Epithelial cell of esophagus (primary cell): ENCODE results near the gene SETD5.

Source experiments
- DNase-seq: peaks from one replicate; pipeline ENCODE4 v3.0.0; 2010; ENCODE audit warnings: low read depth
- H3K4me3 ChIP-seq: 2 replicates; pipeline ENCODE4 v1.5.1; 2011; ENCODE audit warnings: mild to moderate bottlenecking, low read length, control low read depth
- CTCF ChIP-seq: IDR thresholded peaks from 2 replicates; pipeline ENCODE4 v1.5.1; 2011; ENCODE audit warnings: low read depth, mild to moderate bottlenecking, low read length, control low read depth, inconsistent platforms; ENCODE audit not compliant: insufficient read depth; ENCODE audit errors: missing control alignments

SETD5 gene

DNA sequence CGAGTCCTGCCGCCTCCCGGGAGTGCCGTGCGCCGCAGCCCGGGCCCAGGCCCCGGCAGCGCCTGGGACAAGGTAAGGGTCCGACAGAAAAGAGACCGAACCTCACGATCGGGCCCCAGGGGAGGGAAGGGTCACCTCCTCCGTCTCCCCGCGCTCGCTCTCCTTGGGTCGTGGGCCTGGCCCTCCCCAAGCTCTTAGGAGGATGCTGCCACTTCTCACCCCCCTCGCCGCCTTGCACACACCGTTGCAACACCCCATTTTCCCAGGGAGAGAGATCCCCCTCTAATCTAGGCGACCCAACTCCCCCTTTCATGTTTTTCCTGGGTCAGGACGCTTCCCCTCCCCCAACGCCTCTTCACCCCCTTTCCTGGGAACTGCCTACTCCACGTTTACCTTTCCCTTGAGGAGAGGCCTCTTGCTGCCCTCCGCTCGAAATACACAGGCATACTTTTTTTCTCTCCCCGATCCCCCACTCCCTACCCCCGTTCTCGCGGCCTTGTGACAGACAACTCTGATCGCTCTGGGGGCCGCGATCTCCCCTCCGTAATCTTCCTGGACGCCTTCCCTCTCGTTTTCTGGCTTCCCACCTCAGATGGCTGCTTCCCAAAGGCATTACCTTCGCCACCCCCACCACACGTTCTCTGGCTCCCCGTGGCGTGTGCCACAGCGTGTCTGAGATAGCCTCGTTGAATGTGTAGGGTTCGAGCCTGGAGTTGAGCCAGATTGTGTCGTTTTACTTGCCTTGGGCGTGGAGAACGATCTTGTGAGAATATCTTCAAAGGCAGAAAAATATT is 688 bp downstream of the SETD5 start:
- DNase-seq, result peak; percentile 35

GRCh38 chr3:9398700-9399336 is 1.4 kb downstream of the SETD5 start:
- no peak for TF ChIP-seq CTCF
- peak; percentile 49 for DNase-seq
- H3K4me3 ChIP-seq, result peak overlapping the region; percentile 96

More for the DNA sequence above, 688 bp downstream of the SETD5 start:
- peak overlapping the region; percentile 96 for H3K4me3 ChIP-seq
- TF ChIP-seq CTCF, result no peak

DNA sequence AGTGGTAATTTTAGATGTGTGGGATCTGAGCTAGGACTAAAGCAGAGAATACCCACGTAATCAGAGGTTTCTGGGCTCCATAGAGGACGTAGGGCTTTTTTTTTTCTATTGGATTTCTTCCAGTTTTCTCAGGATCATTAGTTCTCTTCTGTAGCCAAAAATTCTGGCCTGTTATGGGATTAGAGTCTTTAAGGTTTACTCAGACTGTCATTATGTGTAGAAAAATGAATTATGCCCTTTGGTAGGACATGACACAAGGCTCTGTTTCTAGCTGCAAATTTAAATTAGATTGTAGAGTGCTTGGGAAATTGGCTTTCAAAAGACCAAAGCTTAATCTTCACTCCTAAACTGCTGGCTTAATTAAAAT is 1.9 kb downstream of the SETD5 start:
- no peak for TF ChIP-seq CTCF
- H3K4me3 ChIP-seq, result peak overlapping the region; percentile 96
- no peak for DNase-seq

DNA sequence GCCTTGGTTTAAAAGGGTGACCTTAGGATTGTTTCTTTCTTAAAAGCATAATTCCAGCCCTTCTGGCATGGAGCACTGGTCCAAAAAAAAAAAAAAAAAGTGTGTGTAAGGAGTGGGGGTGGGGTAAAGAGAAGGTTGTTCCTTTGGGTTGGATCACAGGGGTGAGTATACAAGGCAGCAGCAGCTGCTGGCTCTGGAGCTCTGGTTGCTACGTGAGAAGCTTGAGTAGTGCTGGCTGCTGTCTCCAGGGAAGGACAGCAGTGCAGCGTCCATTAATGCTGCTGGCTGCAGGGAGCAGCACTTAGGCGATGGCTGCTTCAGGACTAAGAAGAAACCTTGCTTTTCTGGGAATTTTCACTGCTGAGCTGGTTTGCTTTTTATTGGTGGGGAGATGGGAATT is 2.3 kb downstream of the SETD5 start:
- H3K4me3 ChIP-seq, result peak overlapping the region; percentile 96
- peak; percentile 83 for DNase-seq
- TF ChIP-seq CTCF, result no peak

- peak overlapping the region; percentile 15 for H3K4me3 ChIP-seq
- DNase-seq, result no peak
- TF ChIP-seq CTCF, result no peak
These were observed 3.2 kb downstream of the SETD5 start for GRCh38 chr3:9400616-9401015.

DNA sequence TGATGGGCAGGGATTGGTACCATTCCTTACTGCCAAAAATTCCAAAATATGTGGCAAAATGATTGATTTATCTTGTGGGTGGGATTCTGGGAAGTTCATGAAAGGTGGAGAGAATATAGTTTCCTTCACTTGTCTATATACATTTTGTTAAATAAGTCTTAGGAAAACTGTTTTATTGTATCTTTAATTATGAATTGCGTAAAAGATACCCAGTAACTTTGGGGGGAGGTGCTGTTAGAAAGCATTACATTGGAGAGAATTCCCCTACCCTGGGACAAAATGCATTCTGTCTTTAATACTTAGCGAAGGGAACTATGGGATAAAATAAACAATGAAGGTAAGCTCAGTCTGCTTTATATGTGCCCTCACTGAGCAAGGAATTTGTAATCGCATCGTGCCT is 4.6 kb downstream of the SETD5 start:
- DNase-seq, result no peak
- no peak for TF ChIP-seq CTCF
- H3K4me3 ChIP-seq, result peak overlapping the region; percentile 19
